GDM1 (cell line): ENCODE measurements around the gene XAB2.

ENCODE experiments used
- DNase-seq: peaks from one replicate; lab custom pipeline; 2025; lab: John Stamatoyannopoulos, UW

The XAB2 gene

GRCh38 chr19:7611541-7612279 is 17.6 kb downstream of the XAB2 start:
- no peak for DNase-seq

GRCh38 chr19:7610491-7611240 is 18.7 kb downstream of the XAB2 start:
- DNase-seq, result no peak

GRCh38 chr19:7607874-7608560 is 21.3 kb downstream of the XAB2 start:
- no peak for DNase-seq

GRCh38 chr19:7607212-7607873 is 22.0 kb downstream of the XAB2 start:
- DNase-seq, result no peak

GRCh38 chr19:7606289-7606688 is 23.1 kb downstream of the XAB2 start:
- DNase-seq, result no peak

GRCh38 chr19:7605490-7606222 is 23.7 kb downstream of the XAB2 start:
- DNase-seq, result peak; percentile 7

GRCh38 chr19:7603919-7604318 is 25.4 kb downstream of the XAB2 start:
- DNase-seq, result no peak

- DNase-seq, result no peak
These were observed 26.3 kb downstream of the XAB2 start for GRCh38 chr19:7602935-7603497.

GRCh38 chr19:7602240-7602934 is 27.0 kb downstream of the XAB2 start:
- no peak for DNase-seq

GRCh38 chr19:7600721-7601120 is 28.6 kb downstream of the XAB2 start:
- no peak for DNase-seq

- DNase-seq, result no peak
These were observed 31.2 kb downstream of the XAB2 start for GRCh38 chr19:7598180-7598579.

GRCh38 chr19:7597689-7598088 is 31.7 kb downstream of the XAB2 start:
- no peak for DNase-seq

- DNase-seq, result no peak
These were observed 33.0 kb downstream of the XAB2 start for GRCh38 chr19:7596211-7596937.

GRCh38 chr19:7595466-7596133 is 33.7 kb downstream of the XAB2 start, which contains the start of gene CAMSAP3:
Gene CAMSAP3 (plus strand): TSS chr19:7595863. CDS start chr19:7596003, 140 bp downstream.
- DNase-seq, result no peak

- no peak for DNase-seq
These were observed 39.1 kb downstream of the XAB2 start for GRCh38 chr19:7590256-7590655.

GRCh38 chr19:7589822-7590221 is 39.5 kb downstream of the XAB2 start:
- no peak for DNase-seq

GRCh38 chr19:7582446-7582845 is 46.9 kb downstream of the XAB2 start:
- DNase-seq, result no peak

GRCh38 chr19:7579182-7579581 is 50.2 kb downstream of the XAB2 start:
- DNase-seq, result no peak

- no peak for DNase-seq
These were observed 51.2 kb downstream of the XAB2 start for GRCh38 chr19:7578127-7578526.
